CD4-positive, alpha-beta T cell (primary cell): ENCODE measurements around the gene FGG. TPM values are rescaled to one million over a fixed set of nuclear protein-coding genes. Genes with fewer than 3 reads are reported as not detected.

ENCODE experiments used
- ATAC-seq: fragments of 200-7000 bp; cut with Tn5 transposase; one replicate; pipeline ENCODE4 v1.10.0; 2022; ENCODE audit warnings: mild to moderate bottlenecking; ENCODE audit not compliant: poor library complexity
- CTCF ChIA-PET: fragments of 350-600 bp; sonication (Branson Sonifier 250); formaldehyde crosslinking; loops from one replicate; lab custom pipeline; 2021; ENCODE audit warnings: antibody characterized with exemption, inconsistent platforms; lab: Charles Lee
- POLR2A ChIA-PET: fragments of 350-600 bp; sonication (Branson Sonifier 250); formaldehyde crosslinking; loops from one replicate; lab custom pipeline; 2021; ENCODE audit warnings: antibody characterized with exemption, inconsistent platforms; lab: Charles Lee
- DNase-seq, 14 experiments: peaks; one replicate each; pipeline ENCODE4 v3.0.0-alpha.2; 2013 to 2020; ENCODE audit warnings: mixed read lengths in 2 of 14
- H3K27ac ChIP-seq, 2 donors: one replicate each; pipeline versions ENCODE4 v1.5.1 to v1.7.0; 2013; ENCODE audit warnings: low read length in 2 of 2, low read depth in 1 of 2, mild to moderate bottlenecking in 1 of 2
- H3K27me3 ChIP-seq, 2 experiments: 1 replicate in 1 of 2; 2 replicates in 1 of 2; pipeline versions ENCODE4 v1.6.1 to v1.7.0; 2013; ENCODE audit warnings: low read length in 2 of 2, control low read depth in 1 of 2, mild to moderate bottlenecking in 1 of 2, moderate library complexity in 1 of 2; ENCODE audit not compliant: insufficient read depth in 2 of 2, control insufficient read depth in 1 of 2
- H3K36me3 ChIP-seq: one replicate; pipeline ENCODE4 v1.6.1; 2013; ENCODE audit warnings: low read length, control low read depth; ENCODE audit not compliant: insufficient read depth
- H3K4me1 ChIP-seq: one replicate; pipeline ENCODE4 v1.6.1; 2013; ENCODE audit warnings: low read length, control low read depth; ENCODE audit not compliant: insufficient read depth
- H3K4me3 ChIP-seq: one replicate; pipeline ENCODE4 v1.5.1; 2013; ENCODE audit warnings: mild to moderate bottlenecking, low read length, moderate library complexity
- H3K9me3 ChIP-seq, 2 experiments: 1 replicate in 1 of 2; 2 replicates in 1 of 2; pipeline versions ENCODE4 v1.6.1 to v1.7.0; 2013; ENCODE audit warnings: low read length in 2 of 2, mild to moderate bottlenecking in 2 of 2, control low read depth in 1 of 2, moderate library complexity in 1 of 2; ENCODE audit not compliant: control insufficient read depth in 1 of 2, insufficient read depth in 1 of 2
- H3K27ac Mint-ChIP-seq: one replicate; pipeline ENCODE4 v1.8.0; 2020; ENCODE audit warnings: mixed read lengths
- H3K27me3 Mint-ChIP-seq: one replicate; pipeline ENCODE4 v1.8.0; 2021; ENCODE audit warnings: mixed read lengths
- H3K36me3 Mint-ChIP-seq: one replicate; pipeline ENCODE4 v1.8.0; 2021; ENCODE audit warnings: low read depth, mixed read lengths
- H3K4me1 Mint-ChIP-seq: one replicate; pipeline ENCODE4 v1.8.0; 2021; ENCODE audit warnings: low read depth, mixed read lengths
- H3K4me3 Mint-ChIP-seq: one replicate; pipeline ENCODE4 v1.8.0; 2020; ENCODE audit warnings: mild to moderate bottlenecking, mixed read lengths
- H3K9me3 Mint-ChIP-seq: one replicate; pipeline ENCODE4 v1.8.0; 2020; ENCODE audit warnings: mixed read lengths
- CTCF ChIP-seq: fragments of 200-600 bp; IDR thresholded peaks from one replicate; pipeline ENCODE4 v1.8.0; 2022; ENCODE audit warnings: antibody characterized with exemption, mild to moderate bottlenecking
- intact Hi-C, 2 experiments: fragments of 100-400 bp; cut with DNase I in 1 of 2; cut with micrococcal nuclease in 1 of 2; formaldehyde crosslinking; loops; one replicate each; pipeline versions ENCODE4 v1.15.1 to v1.9.0; 2023 to 2025; cut with DNase I, micrococcal nuclease
- total RNA-seq, 174 experiments: library from RNA in 2 of 174; stranded (reverse) in 2 of 174; gene quantifications; one replicate each; pipeline ENCODE4 v1.2.3 and lab custom pipeline; 2021 to 2026

FGG gene
- total RNA-seq, 2 experiments from 2014 or later = not detected

- Histone ChIP-seq H3K27ac (no peak overlapping the region), H3K36me3 (no peaks in the 10 kb centered on the region), H3K4me1 (no peaks in the 10 kb centered on the region), H3K4me3 (no peak overlapping the region), H3K27me3 (peaks cover 0 to 22% of the 10 kb centered on the region in 2 experiments), H3K9me3 (no peaks in the 10 kb centered on the region)
- Mint-ChIP-seq H3K4me3 (no peak overlapping the region), H3K27ac (no peak overlapping the region), H3K4me1 (no peaks in the 10 kb centered on the region), H3K9me3 (no peaks in the 10 kb centered on the region), H3K36me3 (no peaks in the 10 kb centered on the region), H3K27me3 (peaks cover 33% of the 10 kb centered on the region)
- no peak for TF ChIP-seq CTCF
- intact Hi-C loops = no loop called here
- ATAC-seq (no peak), DNase-seq (no peak)
- ChIA-PET POLR2A (interaction anchor here (0.8 kb wide), 1 partner anchor 64 kb away, joined by 4 read pairs; the partner anchor contains the start of gene PLRG1), CTCF (no interaction called here)
Measured at GRCh38 chr4:154614306-154614705, 1.9 kb upstream of the FGG start.

GRCh38 chr4:154611833-154612232 is 623 bp downstream of the FGG start:
- Mint-ChIP-seq H3K4me3 (no peak overlapping the region), H3K36me3 (no peaks in the 10 kb centered on the region), H3K4me1 (no peaks in the 10 kb centered on the region), H3K27ac (no peak overlapping the region), H3K27me3 (peaks cover 41% of the 10 kb centered on the region), H3K9me3 (no peaks in the 10 kb centered on the region)
- Histone ChIP-seq H3K4me1 (no peaks in the 10 kb centered on the region), H3K4me3 (no peak overlapping the region), H3K9me3 (no peaks in the 10 kb centered on the region), H3K27me3 (peaks cover 5 to 34% of the 10 kb centered on the region in 2 experiments), H3K36me3 (no peaks in the 10 kb centered on the region), H3K27ac (no peak overlapping the region)
- CTCF ChIA-PET = no interaction called here
- DNase-seq (no peak), ATAC-seq (no peak)
- TF ChIP-seq CTCF = no peak
- intact Hi-C loops = no loop called here
- POLR2A ChIA-PET = no interaction called here

GRCh38 chr4:154610582-154610981 is 1.9 kb downstream of the FGG start:
- H3K9me3 ChIP-seq = no peaks in the 10 kb centered on the region
- H3K36me3 ChIP-seq = no peaks in the 10 kb centered on the region
- no peaks in the 10 kb centered on the region for H3K4me1 ChIP-seq
- no peak for TF ChIP-seq CTCF
- CTCF ChIA-PET = no interaction called here
- DNase-seq (no peak), ATAC-seq (no peak)
- intact Hi-C loops = no loop called here
- peaks cover 5 to 36% of the 10 kb centered on the region in 2 experiments for H3K27me3 ChIP-seq
- H3K27ac Mint-ChIP-seq = no peak overlapping the region
- H3K4me3 Mint-ChIP-seq = no peak overlapping the region
- H3K9me3 Mint-ChIP-seq = no peaks in the 10 kb centered on the region
- no peak overlapping the region for H3K4me3 ChIP-seq
- no peaks in the 10 kb centered on the region for H3K36me3 Mint-ChIP-seq
- no peaks in the 10 kb centered on the region for H3K4me1 Mint-ChIP-seq
- POLR2A ChIA-PET = no interaction called here
- H3K27ac ChIP-seq = no peak overlapping the region
- peaks cover 45% of the 10 kb centered on the region for H3K27me3 Mint-ChIP-seq
